Stimulated activated CD8-positive, alpha-beta memory T cell treated with anti-CD3 and anti-CD28 coated beads, Interleukin-2, amount 100 ng/mL, for 1 hour (primary cell): ENCODE data around the gene SSX4B.
"Not testable (repeated sequence)": the region's sequence is repeated elsewhere in the genome, so short reads cannot be mapped to it uniquely, and the experiment has no call there.

ENCODE experiments used
- DNase-seq, 2 donors: peaks; one replicate each; pipeline ENCODE4 v3.0.0-alpha.2; 2020; ENCODE audit warnings: low read depth in 2 of 2

The SSX4B gene, protein sequence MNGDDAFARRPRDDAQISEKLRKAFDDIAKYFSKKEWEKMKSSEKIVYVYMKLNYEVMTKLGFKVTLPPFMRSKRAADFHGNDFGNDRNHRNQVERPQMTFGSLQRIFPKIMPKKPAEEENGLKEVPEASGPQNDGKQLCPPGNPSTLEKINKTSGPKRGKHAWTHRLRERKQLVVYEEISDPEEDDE

DNA sequence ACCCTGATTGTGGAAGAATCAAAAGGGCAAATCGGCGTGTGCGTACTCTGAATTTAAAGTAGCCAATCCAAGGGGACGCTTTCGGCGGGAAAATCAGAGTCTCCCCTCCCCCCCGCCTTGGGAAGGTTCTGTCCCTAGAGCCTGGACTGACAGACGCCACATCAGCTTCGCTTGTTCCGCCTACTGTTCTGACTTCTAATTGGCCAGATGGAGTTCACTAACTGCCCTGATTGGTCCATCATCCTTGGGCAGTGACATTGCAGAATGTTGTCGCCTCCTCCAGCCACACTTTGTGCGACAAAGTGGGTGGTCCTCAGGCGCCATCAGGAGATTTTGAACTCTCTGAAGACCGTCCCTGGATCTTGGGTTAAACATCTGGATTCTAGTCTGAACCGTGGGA lies at the start of gene SSX4B:
Gene SSX4B (minus strand): TSS at position 101 of the 400 bp plus-strand sequence. CDS start 588 bp downstream, outside the sequence.
- not testable (repeated sequence) for DNase-seq

DNA sequence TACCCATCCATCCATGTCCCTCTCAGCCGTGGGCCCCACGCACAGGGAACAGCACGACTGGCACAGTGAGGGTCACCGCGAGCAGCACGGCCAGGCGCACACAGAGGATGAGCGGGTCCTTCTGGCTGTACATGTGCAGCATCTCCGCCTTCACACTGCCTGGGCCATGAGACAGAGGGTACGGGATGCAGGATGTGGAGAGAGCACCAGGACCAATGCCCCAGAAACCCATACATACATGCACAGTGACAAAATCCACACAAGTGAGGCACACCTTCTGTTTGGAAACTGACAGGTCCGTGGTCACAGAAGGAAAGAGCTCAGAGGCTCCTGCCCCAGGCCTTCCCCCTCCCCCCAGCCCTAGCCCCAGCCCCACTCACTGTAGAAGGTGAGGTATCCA lies 48.8 kb upstream of the SSX4B start:
- DNase-seq: no peak

DNA sequence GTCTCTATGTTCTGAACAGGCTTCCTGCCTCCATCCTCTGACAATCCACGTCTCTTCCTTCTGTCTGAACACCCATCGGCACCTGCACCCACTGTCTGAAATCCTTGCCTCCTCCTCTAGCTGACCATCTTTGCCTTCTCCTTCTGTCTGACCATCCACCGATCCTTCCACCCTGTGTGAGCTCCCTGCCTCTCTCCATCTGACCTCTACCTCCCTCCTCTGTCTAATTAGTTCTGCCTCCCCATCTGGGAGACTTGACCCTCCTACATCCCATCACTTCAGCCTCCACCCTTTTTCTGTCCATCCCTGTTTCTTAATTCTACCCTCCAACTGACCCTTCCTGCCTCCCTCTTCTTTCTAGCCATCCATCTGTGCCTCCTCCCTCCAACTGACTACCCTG lies 48.3 kb upstream of the SSX4B start:
- DNase-seq: no peak

DNA sequence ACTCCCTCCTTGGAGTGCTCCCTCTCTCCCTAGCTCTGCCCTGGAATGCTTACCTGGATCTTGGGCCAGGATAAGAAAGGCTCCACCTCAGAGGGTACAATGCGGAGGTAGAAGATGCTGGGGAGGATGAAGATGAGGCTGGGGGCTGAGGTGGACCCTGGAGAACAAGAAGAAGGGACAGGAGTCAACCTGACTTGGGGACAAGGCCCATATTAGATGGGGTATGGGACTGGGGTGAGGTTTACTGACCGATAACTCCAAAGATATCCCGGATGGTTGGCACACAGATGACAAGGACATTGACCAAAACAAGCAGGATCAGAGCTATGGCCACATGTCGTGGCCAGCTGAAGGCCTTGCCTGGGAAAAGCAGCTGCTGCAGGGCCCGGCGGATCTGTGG lies 47.7 kb upstream of the SSX4B start:
- DNase-seq: no peak

DNA sequence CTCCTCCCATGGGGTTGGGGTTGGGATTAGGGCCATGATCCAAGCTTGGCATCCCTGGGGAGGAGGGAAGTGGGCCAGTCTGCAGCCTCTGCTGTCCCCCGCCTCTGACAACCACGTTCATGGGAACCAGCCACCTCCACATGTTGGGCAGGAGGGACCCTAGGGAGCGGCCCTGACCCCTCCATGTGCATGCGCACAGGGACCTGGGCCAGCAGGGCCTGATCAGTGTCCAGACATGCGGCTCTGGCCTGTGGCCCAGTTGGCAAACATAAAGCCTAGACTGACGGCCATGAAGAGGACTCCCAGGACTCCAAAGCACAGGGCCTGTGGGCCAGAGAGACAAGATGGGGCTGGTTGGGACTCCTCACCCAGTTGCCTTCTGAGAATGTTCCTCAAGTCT lies 47.0 kb upstream of the SSX4B start:
- DNase-seq: no peak

DNA sequence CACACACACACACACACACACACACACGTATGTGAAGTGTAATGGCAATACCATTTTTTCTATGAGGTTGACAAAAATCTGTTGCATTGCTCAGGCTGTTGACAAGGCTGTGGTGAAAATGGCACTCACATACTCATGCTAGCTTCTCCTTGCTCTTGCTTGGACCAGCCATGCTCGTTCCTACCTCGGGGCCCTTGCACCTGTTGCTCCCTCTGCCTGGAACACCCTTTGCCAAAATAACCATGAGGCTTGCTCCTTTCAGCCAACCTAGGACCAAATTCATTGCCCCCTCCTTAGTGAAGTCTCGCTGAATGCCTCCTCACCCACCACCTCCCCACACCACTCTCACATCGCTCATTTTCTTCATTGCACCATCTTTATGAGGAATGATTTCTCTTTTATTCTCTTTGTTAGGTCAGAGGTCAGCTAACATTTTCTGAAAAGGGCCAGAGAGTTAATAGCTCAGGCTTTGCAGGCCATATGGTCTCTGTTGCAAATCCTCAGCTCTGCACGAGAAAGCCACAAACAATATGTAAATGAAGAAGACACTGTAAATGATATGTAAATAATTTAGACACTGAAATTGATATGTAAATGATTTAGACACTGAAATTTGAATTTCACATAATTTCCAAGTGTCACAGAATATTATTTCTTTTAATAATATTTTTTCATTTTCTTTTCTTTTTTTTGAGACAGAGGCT lies 45.0 kb upstream of the SSX4B start:
- no peak for DNase-seq

DNA sequence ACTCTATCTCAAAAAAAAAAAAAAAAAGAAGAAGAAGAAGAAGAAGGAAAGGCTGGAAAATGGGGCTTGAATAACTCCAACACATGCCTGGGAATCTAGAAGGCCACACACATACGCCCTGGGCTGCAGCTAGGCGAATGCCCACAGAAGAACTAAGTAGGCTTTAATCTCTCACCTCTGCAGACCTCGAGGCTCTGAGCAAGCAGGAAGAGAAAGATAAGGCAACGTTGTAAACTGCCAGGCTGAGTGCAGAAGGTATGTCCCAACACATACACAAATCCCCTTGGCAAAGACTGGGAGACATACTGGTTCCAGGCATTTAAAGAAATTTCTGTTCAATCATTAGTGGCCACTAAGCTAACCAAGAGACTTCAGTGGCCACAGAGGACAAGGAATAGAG lies 39.9 kb upstream of the SSX4B start:
- no peak for DNase-seq

DNA sequence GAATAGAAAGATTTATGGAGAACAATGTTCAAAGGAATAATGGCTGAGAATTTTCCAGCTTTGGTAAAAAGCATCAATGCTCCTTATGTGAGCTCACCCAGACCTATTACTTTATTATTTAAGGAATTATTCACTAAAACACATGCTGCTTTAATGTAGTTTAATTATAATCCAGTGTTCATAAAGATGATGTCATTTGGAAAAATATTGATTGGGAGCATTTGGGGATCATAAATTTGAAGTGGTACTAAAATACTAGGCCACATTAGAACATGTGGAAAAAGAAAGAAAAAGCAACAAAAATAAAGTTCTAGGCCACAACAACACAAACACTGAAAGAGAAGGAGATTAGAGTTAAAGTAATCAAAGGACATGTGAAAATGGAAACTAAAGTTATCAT lies 38.3 kb upstream of the SSX4B start:
- no peak for DNase-seq

DNA sequence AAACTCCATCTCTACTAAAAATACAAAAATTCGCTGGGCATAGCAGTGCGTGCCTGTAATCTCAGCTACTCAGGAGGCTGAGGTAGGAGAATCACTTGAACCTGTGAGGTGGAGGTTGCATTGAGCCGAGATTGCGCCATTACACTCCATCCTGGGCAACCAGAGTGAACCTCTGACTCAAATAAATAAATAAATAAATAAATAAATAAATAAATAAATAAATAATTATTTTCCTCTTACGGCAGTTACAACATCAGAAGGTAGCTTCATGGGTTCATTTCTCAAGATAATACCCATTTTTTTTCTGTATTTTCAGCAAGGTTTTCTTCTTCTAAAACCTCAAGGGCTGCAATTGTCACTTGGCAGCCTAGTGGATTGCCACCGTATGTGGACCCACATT lies 35.4 kb upstream of the SSX4B start:
- DNase-seq: not testable (repeated sequence)

DNA sequence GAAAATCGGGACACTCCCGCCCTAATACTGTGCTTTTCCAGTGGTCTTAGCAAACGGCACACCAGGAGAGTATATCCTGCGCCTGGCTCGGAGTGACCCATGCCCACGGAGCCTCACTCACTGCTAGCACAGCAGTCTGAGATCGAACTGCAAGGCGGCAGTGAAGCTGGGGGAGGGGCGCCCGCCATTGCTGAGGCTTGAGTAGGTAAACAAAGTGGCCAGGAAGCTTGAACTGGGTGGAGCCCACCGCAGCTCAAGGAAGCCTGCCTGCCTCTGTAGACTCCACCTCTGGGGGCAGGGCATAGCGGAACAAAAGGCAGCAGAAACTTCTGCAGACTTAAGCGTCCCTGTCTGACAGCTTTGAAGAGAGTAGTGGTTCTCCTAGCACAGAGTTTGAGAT lies 22.0 kb upstream of the SSX4B start:
- not testable (repeated sequence) for DNase-seq

DNA sequence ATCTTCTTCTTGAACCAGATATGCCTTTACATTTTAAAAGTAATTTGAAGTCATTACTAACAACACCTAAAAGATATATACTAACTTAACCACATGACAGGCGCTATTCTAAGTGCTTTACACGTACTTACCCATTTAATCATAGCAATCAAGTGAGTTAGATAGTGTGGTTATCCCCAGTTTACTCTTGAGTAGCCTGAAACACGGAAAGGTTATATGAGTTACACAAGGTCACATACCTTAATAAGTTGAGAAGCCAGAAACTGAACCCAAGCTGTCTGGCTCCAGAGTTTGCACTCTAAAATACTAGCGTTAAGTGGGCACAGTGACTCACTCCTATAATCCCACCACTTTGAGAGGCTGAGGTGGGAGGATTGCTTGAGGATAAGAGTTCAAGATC lies 18.4 kb upstream of the SSX4B start:
- not testable (repeated sequence) for DNase-seq

DNA sequence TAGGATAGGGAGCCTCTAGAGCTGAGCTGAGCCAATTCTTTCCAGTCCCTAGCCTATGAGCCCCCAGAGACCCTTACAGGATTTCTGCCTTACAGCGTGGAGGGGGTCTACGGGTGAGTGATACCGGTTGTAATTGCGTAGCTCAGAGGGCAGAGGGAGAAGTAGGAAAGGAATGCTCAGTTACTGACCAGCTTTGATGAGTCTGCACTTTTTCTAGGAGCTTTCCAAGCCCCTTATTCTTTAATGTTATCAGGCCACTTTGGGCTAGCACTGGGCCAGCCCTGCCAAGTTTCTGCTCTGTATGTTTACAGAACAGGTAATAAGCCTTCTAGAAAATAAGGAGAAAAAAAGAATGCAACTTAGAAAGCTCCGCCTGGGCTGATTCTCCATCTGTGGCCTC lies 17.8 kb upstream of the SSX4B start:
- not testable (repeated sequence) for DNase-seq

DNA sequence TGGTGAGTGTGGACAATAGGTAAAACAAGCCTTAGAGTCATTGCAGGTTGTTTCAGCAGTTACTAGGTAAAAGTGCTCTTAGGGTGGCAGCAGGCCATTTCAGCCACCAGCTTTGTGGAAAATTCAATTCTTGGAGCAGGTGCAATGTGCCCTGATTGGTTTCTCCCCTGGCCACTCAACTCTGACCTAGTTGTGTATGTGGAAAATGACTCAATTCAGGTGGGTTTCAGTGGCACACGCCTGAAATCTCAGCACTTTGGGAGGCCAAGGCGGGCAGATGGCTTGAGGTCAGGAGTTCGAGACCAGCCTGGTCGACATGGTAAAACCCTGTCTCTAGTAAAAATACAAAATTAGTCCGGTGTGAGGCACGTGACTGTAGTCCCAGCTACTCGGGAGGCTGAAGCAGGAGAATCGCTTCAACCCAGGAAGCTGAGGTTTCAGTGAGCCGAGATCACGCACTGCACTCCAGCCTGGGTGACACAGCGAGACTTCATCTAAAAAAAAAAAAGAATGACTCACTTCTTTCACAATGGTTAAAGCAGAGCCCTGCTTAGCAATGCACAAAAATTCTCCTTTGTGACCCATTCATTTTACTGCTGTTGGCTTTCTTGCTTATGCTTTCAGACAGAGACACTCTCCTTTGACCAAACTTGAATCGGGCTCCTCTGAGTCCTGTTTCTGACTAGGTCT lies 15.4 kb upstream of the SSX4B start:
- not testable (repeated sequence) for DNase-seq

DNA sequence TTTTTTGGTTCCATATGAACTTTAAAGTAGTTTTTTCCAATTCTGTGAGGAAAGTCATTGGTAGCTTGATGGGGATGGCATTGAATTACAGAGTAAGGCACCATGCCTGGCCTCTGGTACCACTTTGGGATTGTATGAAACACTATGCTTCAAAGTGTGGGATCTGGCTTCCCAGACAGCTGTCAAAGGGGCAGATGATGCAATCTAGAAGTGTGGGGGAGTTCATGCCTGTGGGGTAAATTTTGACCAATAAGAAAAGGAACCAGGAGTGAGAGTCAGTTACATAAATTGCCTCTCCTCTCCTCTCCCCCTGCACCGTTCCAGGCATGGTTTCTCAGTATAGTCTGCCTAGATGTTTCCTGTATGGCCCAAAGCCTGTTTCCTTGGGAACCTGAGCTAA lies 13.9 kb downstream of the SSX4B start:
- DNase-seq: not testable (repeated sequence)

DNA sequence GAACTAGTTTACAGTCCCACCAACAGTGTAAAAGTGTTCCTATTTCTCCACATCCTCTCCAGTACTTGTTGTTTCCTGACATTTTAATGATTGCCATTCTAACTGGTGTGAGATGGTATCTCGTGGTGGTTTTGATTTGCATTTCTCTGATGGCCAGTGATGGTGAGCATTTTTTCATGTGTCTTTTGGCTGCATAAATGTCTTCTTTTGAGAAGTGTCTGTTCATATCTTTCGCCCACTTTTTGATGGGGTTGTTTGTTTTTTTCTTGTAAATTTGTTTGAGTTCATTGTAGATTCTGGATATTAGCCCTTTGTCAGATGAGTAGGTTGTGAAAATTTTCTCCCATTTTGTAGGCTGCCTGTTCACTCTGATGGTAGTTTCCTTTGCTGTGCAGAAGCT lies 14.8 kb downstream of the SSX4B start:
- not testable (repeated sequence) for DNase-seq

DNA sequence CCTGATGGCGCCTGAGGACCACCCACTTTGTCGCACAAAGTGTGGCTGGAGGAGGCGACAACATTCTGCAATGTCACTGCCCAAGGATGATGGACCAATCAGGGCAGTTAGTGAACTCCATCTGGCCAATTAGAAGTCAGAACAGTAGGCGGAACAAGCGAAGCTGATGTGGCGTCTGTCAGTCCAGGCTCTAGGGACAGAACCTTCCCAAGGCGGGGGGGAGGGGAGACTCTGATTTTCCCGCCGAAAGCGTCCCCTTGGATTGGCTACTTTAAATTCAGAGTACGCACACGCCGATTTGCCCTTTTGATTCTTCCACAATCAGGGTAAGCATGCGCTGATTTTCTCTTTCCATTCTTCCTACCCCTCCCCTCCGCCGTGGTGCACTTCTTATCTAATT lies 28.5 kb downstream of the SSX4B start, which contains the start of gene SSX4:
Gene SSX4 (plus strand): TSS at position 301 of the 400 bp plus-strand sequence. CDS start 515 bp downstream, outside the sequence.
- not testable (repeated sequence) for DNase-seq

DNA sequence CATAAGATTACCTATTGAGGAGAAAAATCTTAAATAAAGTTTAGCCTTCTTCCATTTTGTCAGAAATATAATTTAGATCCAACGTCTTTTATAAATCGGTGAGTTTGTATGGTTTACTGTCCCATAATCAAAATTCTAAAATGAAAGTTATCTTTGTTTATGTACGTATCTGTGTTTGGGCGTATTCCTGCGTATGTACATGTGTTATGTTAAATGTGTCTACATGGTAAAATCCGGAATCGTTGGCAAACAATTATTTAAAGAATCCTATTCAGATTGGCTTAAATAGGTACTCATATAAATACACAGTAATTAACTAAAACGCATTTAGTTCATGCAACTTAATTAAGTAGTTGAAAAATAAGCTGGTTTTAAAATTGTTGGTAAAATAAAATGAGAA lies 41.4 kb downstream of the SSX4B start:
- not testable (repeated sequence) for DNase-seq

DNA sequence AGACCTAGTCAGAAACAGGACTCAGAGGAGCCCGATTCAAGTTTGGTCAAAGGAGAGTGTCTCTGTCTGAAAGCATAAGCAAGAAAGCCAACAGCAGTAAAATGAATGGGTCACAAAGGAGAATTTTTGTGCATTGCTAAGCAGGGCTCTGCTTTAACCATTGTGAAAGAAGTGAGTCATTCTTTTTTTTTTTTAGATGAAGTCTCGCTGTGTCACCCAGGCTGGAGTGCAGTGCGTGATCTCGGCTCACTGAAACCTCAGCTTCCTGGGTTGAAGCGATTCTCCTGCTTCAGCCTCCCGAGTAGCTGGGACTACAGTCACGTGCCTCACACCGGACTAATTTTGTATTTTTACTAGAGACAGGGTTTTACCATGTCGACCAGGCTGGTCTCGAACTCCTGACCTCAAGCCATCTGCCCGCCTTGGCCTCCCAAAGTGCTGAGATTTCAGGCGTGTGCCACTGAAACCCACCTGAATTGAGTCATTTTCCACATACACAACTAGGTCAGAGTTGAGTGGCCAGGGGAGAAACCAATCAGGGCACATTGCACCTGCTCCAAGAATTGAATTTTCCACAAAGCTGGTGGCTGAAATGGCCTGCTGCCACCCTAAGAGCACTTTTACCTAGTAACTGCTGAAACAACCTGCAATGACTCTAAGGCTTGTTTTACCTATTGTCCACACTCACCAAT lies 43.9 kb downstream of the SSX4B start:
- not testable (repeated sequence) for DNase-seq

DNA sequence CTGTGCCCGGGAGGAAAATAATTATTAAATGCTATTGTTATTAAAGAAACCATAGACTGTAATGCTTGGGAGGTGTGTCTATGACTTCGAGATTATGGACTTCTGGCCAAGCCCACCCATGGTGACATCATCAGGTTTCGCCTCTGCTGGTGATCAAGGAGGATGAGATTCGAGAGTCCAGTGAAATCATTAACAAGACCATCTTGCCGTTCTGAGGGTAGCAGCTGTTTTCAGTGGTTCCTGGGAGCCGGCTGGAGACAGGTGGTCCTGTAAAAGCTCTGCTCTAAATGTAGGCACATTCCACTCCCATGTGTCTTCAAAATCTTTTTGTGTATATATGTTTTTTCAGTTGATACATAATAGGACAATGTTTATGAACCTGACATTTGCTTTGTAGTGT lies 52.5 kb downstream of the SSX4B start:
- DNase-seq: not testable (repeated sequence)

DNA sequence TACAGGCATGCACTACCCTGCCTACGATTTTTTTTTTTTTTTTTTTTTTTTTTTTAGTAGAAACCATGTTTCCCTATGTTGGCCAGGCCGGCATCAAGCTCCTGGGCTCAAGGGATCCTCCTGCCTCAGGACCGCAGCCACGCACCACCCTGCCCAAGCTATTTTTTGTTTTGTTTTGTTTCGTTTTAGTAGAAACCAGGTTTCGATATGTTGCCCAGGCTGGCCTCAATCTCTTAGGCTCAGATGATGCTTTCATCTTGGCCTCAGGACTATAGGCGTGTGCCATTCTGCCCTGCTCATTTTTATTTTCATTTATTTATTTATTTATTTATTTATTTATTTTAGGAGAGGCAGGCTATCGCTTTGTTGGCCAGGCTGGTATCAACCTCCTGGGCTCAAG lies 54.1 kb downstream of the SSX4B start:
- no peak for DNase-seq

DNA sequence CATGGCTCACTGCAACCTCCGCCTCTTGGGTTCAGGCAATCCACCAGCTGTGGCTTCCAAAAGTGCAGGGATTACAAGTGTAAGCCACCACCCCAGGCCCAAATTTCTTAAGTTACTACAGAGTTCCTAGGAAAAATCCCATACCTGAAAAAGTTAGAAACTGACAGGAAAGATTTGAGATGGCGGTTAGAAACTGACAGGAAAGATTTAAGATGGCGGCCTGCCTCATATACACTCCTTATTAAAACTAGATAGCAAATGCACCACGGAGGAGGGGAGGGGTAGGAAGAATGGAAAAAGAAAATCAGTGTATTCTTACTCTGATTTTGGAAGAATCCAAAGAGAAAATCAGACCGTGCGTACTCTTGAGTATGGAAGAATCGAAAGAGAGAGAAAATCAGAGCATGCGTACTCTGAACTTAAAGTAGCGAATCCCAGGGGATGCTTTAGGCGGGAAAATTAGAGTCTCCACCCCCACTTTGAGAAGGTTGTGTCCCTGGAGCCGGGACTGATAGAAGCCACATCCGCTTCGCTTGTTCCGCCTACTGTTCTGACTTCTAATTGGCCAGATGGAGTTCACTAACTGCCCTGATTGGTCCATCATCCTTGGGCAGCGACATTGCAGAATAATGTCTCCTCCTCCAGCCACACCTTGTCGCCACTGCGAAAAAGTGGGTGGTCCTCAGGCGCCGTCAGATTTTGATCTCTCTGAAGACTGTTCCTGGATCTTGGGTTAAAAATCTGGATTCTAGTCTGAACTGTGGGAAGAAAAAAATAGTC lies 55.3 kb downstream of the SSX4B start, which contains the start of gene SSX3:
Gene SSX3 (minus strand): TSS at position 389 of the 780 bp plus-strand sequence. CDS start 1,454 bp downstream, outside the sequence.
- DNase-seq: not testable (repeated sequence)
